Nephron progenitor cell (in vitro differentiated cells): ENCODE data around the gene PLXNA4.

ENCODE experiments used
- DNase-seq: peaks from one replicate; pipeline ENCODE4 v3.0.0; 2021
- H3K27ac Mint-ChIP-seq: 2 replicates; pipeline ENCODE4 v1.8.0; 2021; ENCODE audit warnings: mild to moderate bottlenecking, moderate library complexity, mixed read lengths
- H3K27me3 Mint-ChIP-seq: 2 replicates; pipeline ENCODE4 v1.8.0; 2021; ENCODE audit warnings: mild to moderate bottlenecking, low read depth, mixed read lengths; ENCODE audit not compliant: poor library complexity
- H3K36me3 Mint-ChIP-seq: 2 replicates; pipeline ENCODE4 v1.8.0; 2021; ENCODE audit warnings: low read depth, mixed read lengths
- H3K4me1 Mint-ChIP-seq: 2 replicates; pipeline ENCODE4 v1.8.0; 2021; ENCODE audit warnings: mixed read lengths
- H3K4me3 Mint-ChIP-seq: 2 replicates; pipeline ENCODE4 v1.8.0; 2021; ENCODE audit warnings: mild to moderate bottlenecking, moderate library complexity, mixed read lengths
- H3K9me3 Mint-ChIP-seq: 2 replicates; pipeline ENCODE4 v1.8.0; 2021; ENCODE audit warnings: mild to moderate bottlenecking, moderate library complexity, mixed read lengths
- CTCF ChIP-seq: fragments of 200-600 bp; sonication (generic); IDR thresholded peaks from 2 replicates; pipeline ENCODE4 v1.5.0; 2021; ENCODE audit warnings: antibody characterized with exemption

PLXNA4 gene

GRCh38 chr7:132326878-132327589 is 249.2 kb downstream of the PLXNA4 start:
- H3K9me3 Mint-ChIP-seq: no peaks in the 10 kb centered on the region
- H3K4me1 Mint-ChIP-seq: peaks cover 24% of the 10 kb centered on the region
- DNase-seq: no peak
- peaks cover 83% of the 10 kb centered on the region for H3K27me3 Mint-ChIP-seq
- no peak overlapping the region for H3K27ac Mint-ChIP-seq
- no peak overlapping the region for H3K4me3 Mint-ChIP-seq
- TF ChIP-seq CTCF: no peak
- no peaks in the 10 kb centered on the region for H3K36me3 Mint-ChIP-seq

- H3K27me3 Mint-ChIP-seq: peaks cover 88% of the 10 kb centered on the region
- no peak overlapping the region for H3K4me3 Mint-ChIP-seq
- H3K36me3 Mint-ChIP-seq: no peaks in the 10 kb centered on the region
- peaks cover 3% of the 10 kb centered on the region for H3K9me3 Mint-ChIP-seq
- no peak overlapping the region for H3K27ac Mint-ChIP-seq
- peaks cover 47% of the 10 kb centered on the region for H3K4me1 Mint-ChIP-seq
- TF ChIP-seq CTCF: no peak
- no peak for DNase-seq
These were observed 253.3 kb downstream of the PLXNA4 start for GRCh38 chr7:132322970-132323369.

GRCh38 chr7:132321387-132321786 is 254.9 kb downstream of the PLXNA4 start:
- no peak overlapping the region for H3K4me3 Mint-ChIP-seq
- H3K9me3 Mint-ChIP-seq: peaks cover 7% of the 10 kb centered on the region
- H3K27me3 Mint-ChIP-seq: peaks cover 78% of the 10 kb centered on the region
- no peak overlapping the region for H3K27ac Mint-ChIP-seq
- peaks cover 59% of the 10 kb centered on the region for H3K4me1 Mint-ChIP-seq
- DNase-seq: peak; percentile 39
- H3K36me3 Mint-ChIP-seq: no peaks in the 10 kb centered on the region
- TF ChIP-seq CTCF: peak; percentile 10

- TF ChIP-seq CTCF: no peak
- Mint-ChIP-seq H3K4me1 (peaks cover 64% of the 10 kb centered on the region), H3K4me3 (no peak overlapping the region), H3K36me3 (peaks cover 4% of the 10 kb centered on the region), H3K9me3 (peaks cover 7% of the 10 kb centered on the region), H3K27me3 (peaks cover 75% of the 10 kb centered on the region), H3K27ac (no peak overlapping the region)
- DNase-seq: no peak
These were observed 256.8 kb downstream of the PLXNA4 start for GRCh38 chr7:132319481-132319880.

GRCh38 chr7:132318352-132319318 is 257.6 kb downstream of the PLXNA4 start:
- peaks cover 4% of the 10 kb centered on the region for H3K36me3 Mint-ChIP-seq
- peak overlapping the region; percentile 4 for H3K27ac Mint-ChIP-seq
- TF ChIP-seq CTCF: peak; percentile 84
- H3K4me3 Mint-ChIP-seq: peak overlapping the region; percentile 18
- DNase-seq: peak; percentile 89
- peaks cover 61% of the 10 kb centered on the region for H3K4me1 Mint-ChIP-seq
- H3K9me3 Mint-ChIP-seq: peaks cover 7% of the 10 kb centered on the region
- H3K27me3 Mint-ChIP-seq: peaks cover 70% of the 10 kb centered on the region
